ENCODE measurements around the gene EN2.

DNA sequence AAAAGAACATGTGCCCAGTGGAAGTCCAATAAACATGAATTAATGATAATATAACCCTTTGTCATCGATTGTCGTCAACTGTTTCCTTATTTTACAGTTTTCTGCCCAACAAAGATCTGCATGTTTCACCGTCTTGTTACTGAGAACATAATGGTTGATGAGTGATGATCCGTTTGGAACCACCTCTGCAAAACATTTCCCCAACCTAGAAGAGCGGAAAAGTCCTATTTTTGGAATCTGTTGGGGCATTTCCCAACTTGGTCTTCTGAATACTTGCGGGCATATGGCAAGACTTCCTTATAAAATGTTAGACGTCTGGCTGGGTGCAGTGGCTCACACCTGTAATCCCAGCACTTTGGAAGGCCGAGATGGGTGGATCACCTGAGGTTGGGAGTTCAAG lies 56.4 kb downstream of the EN2 start:
- TF ChIP-seq, protein P1, sequence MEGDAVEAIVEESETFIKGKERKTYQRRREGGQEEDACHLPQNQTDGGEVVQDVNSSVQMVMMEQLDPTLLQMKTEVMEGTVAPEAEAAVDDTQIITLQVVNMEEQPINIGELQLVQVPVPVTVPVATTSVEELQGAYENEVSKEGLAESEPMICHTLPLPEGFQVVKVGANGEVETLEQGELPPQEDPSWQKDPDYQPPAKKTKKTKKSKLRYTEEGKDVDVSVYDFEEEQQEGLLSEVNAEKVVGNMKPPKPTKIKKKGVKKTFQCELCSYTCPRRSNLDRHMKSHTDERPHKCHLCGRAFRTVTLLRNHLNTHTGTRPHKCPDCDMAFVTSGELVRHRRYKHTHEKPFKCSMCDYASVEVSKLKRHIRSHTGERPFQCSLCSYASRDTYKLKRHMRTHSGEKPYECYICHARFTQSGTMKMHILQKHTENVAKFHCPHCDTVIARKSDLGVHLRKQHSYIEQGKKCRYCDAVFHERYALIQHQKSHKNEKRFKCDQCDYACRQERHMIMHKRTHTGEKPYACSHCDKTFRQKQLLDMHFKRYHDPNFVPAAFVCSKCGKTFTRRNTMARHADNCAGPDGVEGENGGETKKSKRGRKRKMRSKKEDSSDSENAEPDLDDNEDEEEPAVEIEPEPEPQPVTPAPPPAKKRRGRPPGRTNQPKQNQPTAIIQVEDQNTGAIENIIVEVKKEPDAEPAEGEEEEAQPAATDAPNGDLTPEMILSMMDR (IDR thresholded peaks at IDR 0.05) = no peak
- TF ChIP-seq POLR2A (IDR thresholded peaks at IDR 0.05) = no peak
